ENCODE results near the gene DYNLL2.

GRCh38 chr17:58059141-58059540 is 24.1 kb upstream of the DYNLL2 start:
- TF ChIP-seq CTCF (IDR thresholded peaks at IDR 0.05) (no peak), SIN3A (IDR thresholded peaks at IDR 0.05; ENCODE audit: borderline replicate concordance, low read depth, low read length) (no peak), RAD21 (IDR thresholded peaks at IDR 0.05; ENCODE audit: low read length) (no peak)

All from SK-N-SH (cell line).